GM12878 (cell line): Measurements from ENCODE around the gene TCF4.

Source experiments
- CTCF ChIP-seq, 3 experiments: IDR thresholded peaks in 2 of 3; conservative IDR thresholded peaks in 1 of 3; 2 replicates each; pipeline ENCODE4 v1.5.1; 2011; ENCODE audit warnings: low read depth in 3 of 3, low read length in 3 of 3, mild to moderate bottlenecking in 3 of 3, control low read depth in 2 of 3, moderate library complexity in 2 of 3, inconsistent platforms in 1 of 3, mixed read lengths in 1 of 3; ENCODE audit not compliant: control insufficient read depth in 2 of 3, insufficient read depth in 1 of 3; ENCODE audit errors: extremely low read depth in 1 of 3
- FOS ChIP-seq: IDR thresholded peaks from 3 replicates; pipeline ENCODE4 v1.6.1; 2011; ENCODE audit warnings: borderline replicate concordance; ENCODE audit not compliant: insufficient read length; ENCODE audit errors: extremely low read depth
- MXI1 ChIP-seq: fragments of 150-350 bp; IDR thresholded peaks from 2 replicates; pipeline ENCODE4 v1.6.1; 2011; ENCODE audit warnings: low read depth, mild to moderate bottlenecking, inconsistent platforms, low read length, improper control_type of control experiment
- SREBF2 ChIP-seq: IDR thresholded peaks from 2 replicates; pipeline ENCODE4 v1.6.1; 2012; ENCODE audit warnings: mild to moderate bottlenecking, low read length

- TF ChIP-seq SREBF2 (no peak), CTCF (IDR thresholded peaks at IDR 0.05 in 2 of 3, conservative IDR thresholded peaks at IDR 0.05 in 1 of 3; ENCODE audit: control insufficient read depth in 2 of 3, extremely low read depth in 1 of 3, insufficient read depth in 1 of 3, low read depth in 3 of 3, low read length in 3 of 3) (no peak), MXI1 (no peak), FOS (no peak)
Observed at GRCh38 chr18:55396267-55396905, 191.6 kb downstream of the TCF4 start.
